Adipocyte (in vitro differentiated cells): ENCODE data around the gene SPATA21.

Experiments used
- DNase-seq: peaks from one replicate; pipeline ENCODE4 v3.0.0-alpha.2; 2015; ENCODE audit warnings: low read depth
- H3K27me3 ChIP-seq: replicated peaks from 2 replicates; pipeline ENCODE4 v1.7.0; 2013; ENCODE audit warnings: mild to moderate bottlenecking, low read length, moderate library complexity; ENCODE audit not compliant: control insufficient read depth, insufficient read depth
- H3K36me3 ChIP-seq: 2 replicates; pipeline ENCODE4 v1.7.0; 2013; ENCODE audit warnings: low read length, mild to moderate bottlenecking, moderate library complexity; ENCODE audit not compliant: control insufficient read depth, insufficient read depth, severe bottlenecking
- H3K4me1 ChIP-seq: 2 replicates; pipeline ENCODE4 v1.7.0; 2013; ENCODE audit warnings: mild to moderate bottlenecking, low read length, moderate library complexity; ENCODE audit not compliant: control insufficient read depth, insufficient read depth
- H3K4me3 ChIP-seq: 2 replicates; pipeline ENCODE4 v1.7.0; 2013; ENCODE audit warnings: mild to moderate bottlenecking, low read length, moderate library complexity
- H3K9ac ChIP-seq: 2 replicates; pipeline ENCODE4 v1.7.0; 2013; ENCODE audit warnings: mild to moderate bottlenecking, low read length, moderate library complexity
- H3K9me3 ChIP-seq: 2 replicates; pipeline ENCODE4 v1.7.0; 2013; ENCODE audit warnings: mild to moderate bottlenecking, low read length, moderate library complexity; ENCODE audit not compliant: control insufficient read depth

Gene SPATA21

DNA sequence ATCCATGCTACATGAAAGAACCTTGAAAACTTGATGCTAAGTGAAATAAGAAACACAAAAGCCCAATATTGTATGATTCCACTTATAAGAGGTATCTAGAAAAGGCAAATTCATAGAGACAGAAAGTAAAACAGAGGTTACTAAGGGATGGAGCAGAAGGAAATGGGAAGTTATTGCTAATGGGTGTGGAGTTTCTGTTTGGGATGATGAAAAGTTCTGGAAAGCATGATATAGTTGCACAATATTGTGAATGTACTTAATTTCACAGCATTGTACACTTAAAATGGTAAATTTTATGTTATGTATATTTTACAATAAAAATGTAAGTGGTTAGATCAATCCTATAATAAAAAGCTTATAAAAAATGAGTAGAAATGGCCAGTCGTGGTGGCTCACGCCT is 1.7 kb upstream of the SPATA21 start:
- Histone ChIP-seq H3K36me3 (peaks cover 12% of the 10 kb centered on the region), H3K4me1 (peaks cover 13% of the 10 kb centered on the region), H3K9ac (no peak overlapping the region), H3K27me3 (no peaks in the 10 kb centered on the region), H3K4me3 (no peak overlapping the region), H3K9me3 (no peaks in the 10 kb centered on the region)
- DNase-seq: no peak

DNA sequence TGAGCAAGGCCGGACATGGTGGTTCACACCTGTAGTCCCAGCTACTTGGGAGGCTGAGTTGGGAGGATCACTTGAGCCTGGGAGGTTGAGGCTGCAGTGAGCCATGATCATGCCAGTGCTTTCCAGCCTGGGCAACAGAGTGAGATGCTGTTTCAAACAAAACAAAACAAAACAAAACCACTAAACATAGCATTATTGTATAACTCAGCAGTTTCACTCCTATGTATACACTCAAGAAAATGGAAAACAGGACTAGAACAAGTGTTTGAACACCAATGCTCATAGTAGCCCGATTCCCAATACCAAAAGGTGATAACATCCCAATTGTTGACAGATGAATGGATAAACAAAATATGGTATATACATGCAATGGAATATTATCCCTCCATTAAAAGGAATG is 1.3 kb upstream of the SPATA21 start:
- Histone ChIP-seq H3K9ac (no peak overlapping the region), H3K4me3 (no peak overlapping the region), H3K27me3 (no peaks in the 10 kb centered on the region), H3K4me1 (peaks cover 12% of the 10 kb centered on the region), H3K9me3 (no peaks in the 10 kb centered on the region), H3K36me3 (peaks cover 8% of the 10 kb centered on the region)
- DNase-seq: no peak

DNA sequence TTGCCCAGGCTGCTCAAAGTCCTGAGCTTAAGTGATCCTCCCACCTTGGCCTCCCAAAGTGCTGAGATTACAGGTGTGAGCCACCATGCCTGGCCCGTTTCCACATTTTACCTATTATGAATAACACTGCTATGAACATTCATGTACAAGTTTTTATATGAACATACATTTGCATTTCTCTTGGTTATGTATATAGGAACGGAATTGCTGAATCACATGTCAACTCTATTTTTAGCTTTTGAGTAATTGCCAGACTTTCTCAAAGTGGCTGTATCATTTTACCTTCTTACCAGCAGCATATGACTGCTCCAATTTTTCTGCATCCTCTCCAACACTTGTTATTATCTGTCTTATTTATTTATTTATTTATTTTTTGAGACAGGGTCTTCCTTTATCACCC is 2.7 kb downstream of the SPATA21 start:
- no peak for DNase-seq
- Histone ChIP-seq H3K27me3 (peaks cover 10% of the 10 kb centered on the region), H3K9me3 (no peaks in the 10 kb centered on the region), H3K4me1 (no peaks in the 10 kb centered on the region), H3K36me3 (no peaks in the 10 kb centered on the region), H3K4me3 (no peak overlapping the region), H3K9ac (no peak overlapping the region)

DNA sequence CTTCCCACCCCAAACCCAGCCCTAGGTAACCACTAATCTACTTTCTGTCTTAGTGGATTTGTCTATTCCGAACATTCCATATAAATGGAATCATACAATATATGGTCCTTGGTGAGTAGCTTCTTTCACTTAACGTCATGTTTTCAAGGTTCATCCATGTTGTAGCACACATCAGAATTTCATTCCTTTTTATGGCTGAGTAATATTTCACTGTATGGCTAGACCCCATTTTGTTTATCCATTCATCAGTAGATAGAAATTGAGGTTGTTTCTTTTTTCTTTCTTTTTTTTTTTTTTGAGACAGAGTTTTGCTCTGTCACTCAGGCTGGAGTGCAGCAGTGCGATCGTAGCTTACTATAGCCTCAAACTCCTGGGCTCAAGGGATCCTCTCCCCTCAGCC is 3.2 kb downstream of the SPATA21 start:
- DNase-seq: no peak
- no peaks in the 10 kb centered on the region for H3K36me3 ChIP-seq
- H3K4me3 ChIP-seq: no peak overlapping the region
- H3K9me3 ChIP-seq: no peaks in the 10 kb centered on the region
- peaks cover 10% of the 10 kb centered on the region for H3K27me3 ChIP-seq
- no peak overlapping the region for H3K9ac ChIP-seq
- H3K4me1 ChIP-seq: no peaks in the 10 kb centered on the region

DNA sequence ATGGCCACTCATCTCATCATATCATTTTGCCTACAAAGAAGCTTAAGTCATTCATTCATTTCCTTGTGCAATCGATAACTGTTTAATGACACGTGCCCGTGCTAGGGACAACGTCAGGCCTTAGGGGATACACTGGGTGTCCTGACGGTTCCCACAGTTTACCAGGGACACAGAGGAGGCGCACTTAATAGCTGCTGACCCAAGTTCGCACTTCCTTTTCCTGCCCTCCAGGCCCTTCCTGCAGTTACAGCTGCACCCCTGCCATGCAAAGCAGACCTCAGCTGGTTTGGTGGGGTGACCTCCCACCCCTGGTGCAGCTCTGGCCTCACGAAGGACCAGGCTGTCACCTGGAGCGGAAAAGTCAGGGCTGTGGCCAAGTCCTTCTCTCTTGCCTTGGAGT is 4.2 kb downstream of the SPATA21 start:
- no peak overlapping the region for H3K9ac ChIP-seq
- H3K4me3 ChIP-seq: no peak overlapping the region

DNA sequence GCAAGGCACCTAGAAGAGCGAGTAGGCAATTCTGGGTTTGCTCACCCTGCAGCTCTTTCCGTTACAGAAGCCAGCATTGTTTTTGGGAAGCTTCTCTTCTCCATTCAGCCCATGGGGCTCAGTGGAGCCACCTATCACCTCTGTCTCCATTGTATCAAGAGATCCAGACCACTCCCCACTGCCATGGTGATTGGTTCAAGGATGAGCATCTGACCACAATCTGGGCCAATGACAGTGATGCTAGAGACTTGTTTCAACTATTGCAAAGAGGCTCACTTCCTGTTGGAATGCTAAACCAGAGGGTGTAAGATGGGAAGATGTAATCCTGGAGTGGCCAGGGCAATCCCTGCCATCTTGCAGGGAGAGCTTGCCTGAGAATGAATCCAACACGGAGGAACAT is 6.6 kb downstream of the SPATA21 start:
- no peak for DNase-seq
- Histone ChIP-seq H3K9me3 (no peaks in the 10 kb centered on the region), H3K4me3 (no peak overlapping the region), H3K4me1 (no peaks in the 10 kb centered on the region), H3K27me3 (peaks cover 11% of the 10 kb centered on the region), H3K36me3 (no peaks in the 10 kb centered on the region), H3K9ac (no peak overlapping the region)

More for the DNA sequence above, 4.2 kb downstream of the SPATA21 start:
- DNase-seq: no peak
- Histone ChIP-seq H3K36me3 (no peaks in the 10 kb centered on the region), H3K4me1 (no peaks in the 10 kb centered on the region), H3K27me3 (peaks cover 10% of the 10 kb centered on the region), H3K9me3 (no peaks in the 10 kb centered on the region)

DNA sequence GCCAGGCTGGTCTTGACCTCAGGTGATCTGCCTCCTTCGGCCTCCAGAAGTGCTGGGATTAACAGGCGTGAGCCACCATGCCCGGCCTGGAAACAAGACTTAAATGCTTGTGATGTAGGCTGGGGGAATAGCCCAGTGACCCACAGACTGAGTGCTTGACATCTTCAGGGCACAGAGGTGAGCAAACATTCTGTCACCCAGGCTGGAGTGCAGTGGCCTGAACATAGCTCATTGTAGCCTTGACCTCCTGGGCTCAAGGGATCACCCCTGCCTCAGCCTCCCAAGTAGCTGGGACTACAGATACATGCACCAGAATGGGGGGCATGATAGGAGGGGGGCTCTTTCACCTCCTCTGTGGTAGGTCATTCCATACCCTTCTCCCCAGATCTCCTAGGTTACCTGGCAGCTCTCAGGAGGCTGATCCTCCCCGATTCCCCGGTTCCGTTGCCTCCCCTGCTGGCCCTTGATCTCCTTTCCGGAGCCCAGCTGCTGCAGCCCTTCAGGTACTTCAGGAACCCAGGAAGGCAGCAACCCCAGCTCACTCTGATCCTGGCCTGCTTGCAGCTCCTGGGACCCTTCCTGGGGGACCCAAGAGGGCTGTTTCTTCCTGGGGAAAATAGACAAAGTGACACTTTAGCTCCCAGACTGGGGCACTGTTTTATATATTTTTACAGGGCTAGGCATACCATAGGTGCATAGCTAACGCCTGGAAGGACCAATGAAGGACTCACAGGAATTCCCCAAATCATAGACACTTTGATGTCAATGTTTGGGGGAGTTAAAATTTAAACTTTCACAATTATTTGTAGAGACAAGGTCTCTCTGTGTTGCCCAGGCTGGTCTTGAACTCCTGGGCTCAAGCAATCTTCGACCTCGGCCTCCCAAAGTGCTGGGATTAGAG is 11.8 kb downstream of the SPATA21 start:
- Histone ChIP-seq H3K27me3 (peaks cover 21% of the 10 kb centered on the region), H3K9me3 (no peaks in the 10 kb centered on the region), H3K36me3 (no peaks in the 10 kb centered on the region), H3K4me3 (no peak overlapping the region), H3K9ac (no peak overlapping the region), H3K4me1 (no peaks in the 10 kb centered on the region)
- no peak for DNase-seq

DNA sequence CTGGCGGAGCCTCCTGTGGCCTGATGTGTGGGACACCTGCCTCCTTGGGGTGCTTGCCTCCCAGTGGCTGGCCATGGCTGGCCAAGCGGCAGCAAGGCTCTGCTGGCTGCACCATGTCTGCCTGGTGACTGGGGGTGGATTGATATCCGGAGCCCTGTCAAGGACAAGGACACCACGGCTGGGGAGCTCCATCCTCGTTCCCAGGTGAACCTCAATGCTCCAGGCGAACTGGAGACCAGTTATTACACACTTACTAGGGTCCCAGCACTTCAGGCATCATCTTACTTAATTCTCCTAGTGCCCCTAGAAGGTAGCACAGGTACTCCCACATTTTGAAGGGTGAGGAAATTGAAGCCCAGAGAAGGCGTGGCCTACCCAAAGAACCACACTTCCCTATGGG is 15.2 kb downstream of the SPATA21 start:
- Histone ChIP-seq H3K36me3 (no peaks in the 10 kb centered on the region), H3K4me1 (no peaks in the 10 kb centered on the region), H3K4me3 (no peak overlapping the region), H3K9me3 (no peaks in the 10 kb centered on the region), H3K27me3 (peaks cover 26% of the 10 kb centered on the region), H3K9ac (no peak overlapping the region)
- no peak for DNase-seq

DNA sequence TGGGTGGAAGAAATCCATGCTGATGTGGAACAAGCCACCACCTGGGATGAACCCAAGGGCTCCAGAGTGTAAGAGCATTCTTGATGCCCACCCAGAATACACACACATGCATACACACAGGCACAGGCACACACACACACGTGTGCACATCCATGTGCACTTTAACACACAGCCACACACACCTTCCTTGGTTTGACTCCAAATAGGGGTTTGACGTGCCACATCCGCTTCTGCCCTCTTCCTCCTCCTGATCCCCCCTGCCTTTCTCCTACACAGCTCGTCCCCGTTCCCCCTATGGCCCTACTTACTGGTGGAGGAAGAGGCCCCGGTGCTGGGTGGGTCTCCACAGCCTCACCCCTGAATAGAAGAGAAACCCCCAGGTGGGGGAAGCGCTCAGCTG is 16.0 kb downstream of the SPATA21 start:
- Histone ChIP-seq H3K9ac (no peak overlapping the region), H3K36me3 (no peaks in the 10 kb centered on the region), H3K27me3 (peaks cover 29% of the 10 kb centered on the region), H3K4me3 (no peak overlapping the region), H3K4me1 (no peaks in the 10 kb centered on the region), H3K9me3 (no peaks in the 10 kb centered on the region)
- DNase-seq: no peak

DNA sequence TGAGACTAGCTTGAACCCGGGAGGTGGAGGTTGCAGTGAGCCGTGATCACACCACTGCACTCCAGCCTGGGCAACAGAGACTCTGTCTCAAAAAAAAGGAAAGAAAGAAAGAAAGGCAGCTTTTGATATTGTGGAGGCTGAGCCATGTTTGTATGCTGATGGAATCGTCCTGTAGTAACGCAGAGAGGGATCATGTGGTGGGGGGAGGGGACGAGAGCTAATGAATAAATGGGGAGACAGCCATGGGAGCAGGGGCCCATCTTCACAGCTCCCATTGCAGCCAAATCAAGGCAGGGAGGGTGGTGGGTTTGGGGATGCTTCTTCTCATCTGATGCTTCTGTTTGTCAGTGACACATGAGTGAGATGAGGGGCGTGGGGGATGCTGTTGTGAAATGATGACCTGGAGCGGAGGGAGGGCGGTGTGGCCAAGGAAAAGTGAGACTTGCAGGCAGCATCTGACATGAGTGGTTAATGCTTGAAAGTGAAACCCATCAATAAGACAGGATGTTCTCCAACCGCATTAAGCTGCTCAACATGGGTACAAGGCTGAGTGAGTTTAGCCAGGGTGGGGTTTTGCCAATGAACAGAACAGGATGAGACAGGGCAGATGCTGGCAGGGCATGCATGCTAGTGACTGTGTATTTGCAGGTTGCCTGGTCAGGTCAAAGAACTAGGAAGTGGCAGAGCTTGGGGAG is 16.7 kb downstream of the SPATA21 start:
- H3K9ac ChIP-seq: no peak overlapping the region
- no peaks in the 10 kb centered on the region for H3K36me3 ChIP-seq
- no peak for DNase-seq
- H3K4me1 ChIP-seq: no peaks in the 10 kb centered on the region
- H3K9me3 ChIP-seq: no peaks in the 10 kb centered on the region
- peaks cover 28% of the 10 kb centered on the region for H3K27me3 ChIP-seq
- no peak overlapping the region for H3K4me3 ChIP-seq

DNA sequence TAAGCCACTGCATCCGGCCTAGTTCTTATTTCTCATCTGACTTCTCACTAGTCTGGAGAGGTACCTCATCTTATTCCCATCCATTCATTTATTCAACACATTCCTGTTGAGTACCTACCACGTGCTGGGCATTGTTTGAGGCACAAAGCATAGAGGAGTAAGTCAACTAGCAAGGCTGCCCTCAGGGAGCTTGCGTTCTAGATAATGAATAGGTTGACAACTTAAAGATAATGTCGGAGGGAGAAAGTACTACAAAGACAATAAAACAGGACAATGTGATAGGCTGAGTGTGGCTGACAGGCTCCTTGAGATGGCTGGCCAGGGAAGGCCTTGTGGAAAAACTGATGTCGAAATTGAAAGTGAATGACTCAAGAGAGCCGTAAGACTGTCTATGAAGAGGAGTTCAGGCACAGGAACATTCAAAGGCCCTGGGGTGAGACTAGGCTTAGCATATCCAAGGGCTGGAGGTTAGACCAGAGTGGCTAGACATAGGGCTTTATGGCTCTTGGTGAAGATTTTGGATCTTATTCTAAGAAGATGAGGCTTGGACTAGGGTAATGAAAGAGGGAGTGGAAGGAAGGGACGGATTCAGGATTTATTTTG is 18.3 kb downstream of the SPATA21 start:
- Histone ChIP-seq H3K27me3 (peaks cover 27% of the 10 kb centered on the region), H3K9ac (no peak overlapping the region), H3K4me3 (no peak overlapping the region), H3K9me3 (no peaks in the 10 kb centered on the region), H3K4me1 (no peaks in the 10 kb centered on the region), H3K36me3 (no peaks in the 10 kb centered on the region)
- no peak for DNase-seq
